ENCODE results near the gene VTCN1.
A peak's percentile ranks its signal among the peaks of the same experiment; 100 is the strongest.

The VTCN1 gene

GRCh38 chr1:117093870-117094621, 116.7 kb downstream of the VTCN1 start:
- DNase-seq = peak; percentile 22

Measured in activated gamma-delta T cell treated with Interleukin-2 at 50 U/mL for 16 hours (primary cell).